ENCODE measurements around the gene HK3.

HK3 gene

GRCh38 chr5:176901260-176902101 is 2.3 kb upstream of the HK3 start:
- DNase-seq: no peak

DNA sequence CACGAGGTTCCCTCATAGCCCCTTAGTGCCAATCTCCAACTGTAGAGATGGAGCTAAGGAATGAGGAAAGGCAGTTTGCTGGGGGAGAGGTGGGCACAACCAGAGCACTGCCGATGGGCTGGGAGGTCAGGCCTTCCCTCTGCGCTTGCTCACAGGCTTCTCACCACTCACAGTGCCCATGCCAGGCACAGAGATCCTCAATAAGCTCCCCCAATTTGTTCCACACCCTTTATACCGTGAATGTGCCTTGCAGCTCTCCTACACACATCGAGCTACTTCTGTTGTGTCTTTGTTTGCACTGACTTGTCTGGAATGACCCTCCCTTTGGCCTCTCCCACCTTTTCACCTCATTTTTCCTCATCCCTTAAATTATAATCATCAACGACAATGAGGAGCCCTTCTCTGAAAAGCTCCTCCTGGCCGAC is 1.6 kb upstream of the HK3 start:
- DNase-seq: no peak

DNA sequence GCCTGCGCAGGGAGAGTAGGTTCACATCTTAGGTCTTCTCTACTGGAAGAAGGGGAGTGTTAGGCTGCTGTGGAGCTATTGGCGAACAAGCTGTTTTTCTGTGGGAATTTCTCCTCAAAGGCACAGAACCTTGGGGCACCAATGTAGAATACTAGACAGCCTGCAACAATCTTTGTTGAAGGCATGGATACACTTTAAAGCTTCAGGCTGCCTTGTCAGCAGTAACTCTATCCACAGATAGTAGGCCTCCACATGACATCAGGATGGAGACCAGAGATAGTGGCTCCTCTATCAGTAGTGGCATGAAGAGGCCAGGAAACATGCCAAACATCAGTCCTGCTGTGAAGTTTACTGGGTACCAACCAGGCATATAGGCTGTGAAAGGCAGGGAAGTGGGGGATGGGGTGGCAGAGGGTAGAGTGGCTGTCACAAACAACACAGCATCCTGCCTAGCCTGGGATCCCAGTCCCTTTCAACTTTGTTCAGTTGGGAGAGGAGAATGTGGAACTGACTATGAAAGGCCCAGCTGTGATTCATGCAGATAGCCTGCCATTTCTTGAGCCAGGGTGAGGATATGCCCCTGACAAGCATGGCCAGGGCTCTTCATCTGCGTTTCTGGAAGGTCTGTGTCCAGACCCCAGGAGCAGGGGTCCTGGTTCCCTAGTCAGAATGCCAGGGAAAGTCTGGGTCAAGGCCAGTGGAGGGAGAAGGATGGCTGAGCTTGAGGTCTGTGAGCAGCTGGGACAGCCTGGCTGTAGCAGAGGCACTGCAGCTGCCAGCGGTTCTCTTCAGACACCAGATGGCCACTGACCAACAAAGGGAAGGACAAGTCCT is 1.0 kb upstream of the HK3 start:
- no peak for DNase-seq

- no peak for DNase-seq
Measured at GRCh38 chr5:176897263-176897662, 1.9 kb downstream of the HK3 start.

DNA sequence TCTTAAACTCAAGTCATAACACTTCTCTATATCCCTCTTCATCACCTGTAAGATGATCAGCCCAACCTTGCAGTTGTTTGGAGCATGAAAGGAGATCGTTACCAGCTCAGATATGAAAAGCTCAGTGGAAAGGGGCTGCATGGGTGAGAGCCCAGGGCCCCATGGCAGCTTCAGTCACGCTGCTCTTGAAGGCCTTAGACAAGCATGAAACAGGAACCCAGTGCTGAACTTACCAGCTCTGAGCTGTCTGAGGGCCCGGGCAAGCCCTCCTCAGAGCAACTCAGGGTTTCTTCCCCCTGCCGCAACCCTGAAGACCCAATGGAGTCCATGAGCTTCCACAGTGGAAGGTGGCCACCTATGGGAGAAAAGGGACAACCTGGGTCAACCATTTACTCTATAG is 3.3 kb downstream of the HK3 start:
- no peak for DNase-seq

DNA sequence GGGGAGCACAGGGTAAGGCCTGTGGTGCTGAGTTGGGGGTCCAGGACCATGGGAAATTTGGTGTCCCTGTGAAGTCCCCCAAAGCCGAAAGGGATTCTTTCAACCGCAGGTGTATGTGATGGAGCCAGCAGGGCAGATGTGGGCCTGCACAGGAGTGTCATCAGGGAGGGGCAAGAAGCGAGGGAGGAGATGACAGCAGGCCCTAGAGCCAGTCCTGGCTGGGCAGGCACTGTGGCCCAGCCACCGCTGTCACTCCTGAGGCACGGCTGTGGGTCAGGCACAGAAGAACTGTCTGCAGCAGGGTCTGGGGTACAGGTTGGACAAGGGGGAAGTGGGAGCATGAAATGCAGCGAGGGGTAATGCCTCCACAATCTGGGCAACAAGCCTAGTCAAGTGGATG is 4.8 kb downstream of the HK3 start:
- no peak for DNase-seq

GRCh38 chr5:176892663-176893062 is 6.5 kb downstream of the HK3 start:
- no peak for DNase-seq

- peak; percentile 24 for DNase-seq
Measured at GRCh38 chr5:176891331-176891958, 7.7 kb downstream of the HK3 start.

DNA sequence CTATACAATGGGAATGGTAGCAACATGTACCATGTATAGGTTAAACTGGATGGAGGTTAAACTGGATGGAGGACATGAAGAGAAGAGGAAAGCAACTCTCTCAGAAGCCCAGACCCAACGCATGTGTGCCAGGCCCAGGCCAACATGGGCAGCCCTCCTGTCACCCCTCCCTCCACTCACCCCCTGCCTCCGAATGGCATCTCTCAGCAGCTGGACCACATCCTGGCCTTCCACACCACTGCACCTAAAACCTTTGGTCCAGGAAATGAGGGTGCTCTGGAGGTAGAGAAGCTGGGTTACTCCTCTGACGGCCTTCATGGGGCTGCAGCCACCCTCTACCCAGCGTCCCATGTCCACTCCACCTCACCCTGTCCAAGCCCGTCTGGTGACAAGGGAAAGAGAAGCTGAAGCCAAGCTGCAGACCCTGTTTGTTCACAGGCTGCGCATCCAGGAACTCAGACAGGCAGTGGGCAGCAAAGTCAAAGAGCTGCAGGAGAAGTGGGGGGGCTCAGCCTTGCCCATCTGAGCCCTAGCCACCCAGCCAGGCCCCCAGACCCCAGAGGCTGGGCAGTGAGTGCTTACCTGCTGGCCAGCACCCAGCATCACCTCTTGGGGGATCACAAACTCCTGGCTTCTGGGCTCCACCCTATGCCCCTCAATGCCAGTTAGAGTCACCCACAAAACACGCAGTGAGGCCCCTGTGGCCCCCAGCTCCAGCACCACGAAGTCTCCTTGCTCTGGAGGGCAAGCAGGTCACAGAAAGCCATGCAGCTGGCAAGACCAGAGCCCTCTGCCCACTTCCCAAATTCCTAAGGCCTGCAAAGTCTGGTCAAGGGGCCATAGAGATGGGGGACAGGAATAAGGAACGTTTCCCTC is 8.5 kb downstream of the HK3 start:
- no peak for DNase-seq

- no peak for DNase-seq
Measured at GRCh38 chr5:176889321-176890280, 9.5 kb downstream of the HK3 start.

DNA sequence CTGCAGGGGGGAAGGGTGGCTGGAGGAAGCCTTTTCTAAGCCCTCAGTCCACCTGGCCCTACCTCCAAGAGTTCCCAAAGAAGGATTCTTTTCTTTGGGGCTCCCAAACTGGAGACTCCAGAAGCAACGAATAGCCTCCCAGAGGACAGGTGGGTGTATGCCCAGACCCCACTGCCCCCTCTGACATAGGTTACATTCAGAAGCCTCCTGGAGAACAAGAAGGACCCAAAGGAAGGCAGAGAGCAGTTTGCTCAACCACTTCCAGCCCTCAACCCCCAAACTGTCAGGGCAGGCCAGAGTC is 10.3 kb downstream of the HK3 start:
- no peak for DNase-seq

- no peak for DNase-seq
Measured at GRCh38 chr5:176888016-176888864, 10.9 kb downstream of the HK3 start.

DNA sequence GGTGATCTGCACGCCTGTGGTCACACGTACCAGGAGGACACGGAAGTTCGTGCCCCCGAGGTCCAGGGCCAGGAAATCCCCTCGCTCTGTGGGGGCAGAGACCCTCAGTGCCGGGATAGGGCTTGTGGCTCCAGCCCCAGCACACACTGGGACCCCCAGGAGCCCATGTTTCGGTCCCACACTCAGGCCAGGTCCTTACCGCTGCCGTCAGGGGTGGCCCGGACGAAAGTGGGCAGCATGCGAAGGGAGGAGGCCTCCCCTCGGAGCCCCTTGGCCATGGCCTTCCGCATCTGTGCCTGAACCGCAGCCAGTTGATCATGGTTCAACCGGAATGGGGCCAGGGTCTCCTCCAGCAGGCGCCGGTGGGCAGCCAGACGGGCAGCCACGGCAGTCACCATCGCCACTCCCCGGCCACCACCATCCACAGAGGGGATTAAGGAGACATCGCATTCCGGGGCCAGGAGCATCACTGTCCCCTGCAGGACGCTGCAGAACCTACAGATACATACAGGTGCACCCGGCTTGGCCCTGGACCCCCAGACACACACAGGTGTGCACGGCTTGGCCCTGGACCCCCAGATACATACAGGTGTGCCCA is 11.8 kb downstream of the HK3 start:
- DNase-seq: no peak

DNA sequence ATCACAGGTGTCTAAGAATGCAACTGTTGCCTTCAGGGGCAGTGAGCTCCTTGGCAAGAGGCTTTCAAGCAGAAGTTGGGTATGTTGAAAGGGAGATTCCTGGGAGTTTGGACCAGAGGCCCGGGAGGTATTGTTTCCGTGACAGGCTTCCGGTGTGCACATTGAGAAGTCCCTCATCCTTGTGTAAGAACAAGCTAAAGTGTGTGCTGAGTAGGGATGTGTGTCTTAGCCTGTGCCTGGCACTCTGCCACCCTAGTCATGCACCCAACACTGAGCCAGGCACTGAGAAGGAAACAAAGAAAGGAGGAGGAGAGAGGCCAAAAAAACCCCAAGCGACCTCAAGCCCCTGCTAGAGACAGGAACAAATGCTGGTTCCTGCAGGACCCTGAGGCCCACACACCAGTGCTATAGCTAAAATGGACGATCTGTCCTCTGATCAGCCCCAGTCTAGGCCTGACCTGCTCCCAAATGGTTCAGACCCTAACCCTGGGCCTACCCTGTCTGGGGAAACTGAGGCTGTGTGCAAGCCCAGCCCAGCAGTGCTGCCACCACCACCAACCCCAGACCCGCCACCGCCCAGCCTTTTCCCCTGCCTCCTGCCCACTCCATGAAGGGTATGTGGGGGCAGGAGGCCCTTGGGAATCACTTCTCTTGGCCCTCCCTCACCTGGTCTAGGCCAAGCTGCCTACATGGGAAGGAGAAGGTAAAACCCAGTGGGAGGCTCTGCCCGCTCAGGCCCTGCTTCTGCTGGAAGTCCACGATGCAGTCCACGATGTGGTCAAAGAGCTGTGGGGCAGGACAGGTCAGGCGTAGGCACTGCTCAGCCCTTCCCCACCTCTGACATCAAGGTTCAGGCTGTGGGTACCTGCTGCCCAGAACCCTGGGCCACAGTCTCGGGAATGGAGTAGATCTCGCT is 12.6 kb downstream of the HK3 start:
- no peak for DNase-seq

- no peak for DNase-seq
Measured at GRCh38 chr5:176884571-176884890, 14.6 kb downstream of the HK3 start.

- no peak for DNase-seq
Measured at GRCh38 chr5:176883700-176884570, 15.2 kb downstream of the HK3 start.

DNA sequence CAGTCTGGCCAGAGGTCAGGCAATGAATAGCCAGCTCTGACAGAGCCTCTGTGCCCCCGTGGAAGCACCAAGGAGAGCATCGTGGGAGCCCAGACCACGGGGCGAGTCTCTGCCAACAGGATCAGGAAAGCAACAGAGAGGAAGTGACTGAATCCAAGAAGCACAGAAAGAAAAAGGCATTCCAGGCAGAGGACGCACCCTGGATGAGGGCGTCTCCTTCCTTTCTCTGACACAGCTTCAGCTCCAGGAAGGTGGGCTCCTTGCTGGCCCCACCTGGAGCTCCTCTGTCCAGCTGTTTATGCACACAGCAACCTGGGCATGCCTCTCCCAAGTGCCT is 16.6 kb downstream of the HK3 start:
- DNase-seq: no peak

GRCh38 chr5:176881816-176882566 is 17.2 kb downstream of the HK3 start:
- DNase-seq: no peak
